Ishikawa (cell line): Measurements from ENCODE around the gene SLC45A3.

Experiments used
- CEBPB ChIP-seq: IDR thresholded peaks from 2 replicates; pipeline ENCODE4 v1.6.1; 2012
- CREB1 ChIP-seq: IDR thresholded peaks from 2 replicates; pipeline ENCODE4 v1.6.1; 2012; ENCODE audit warnings: low read depth
- EGR1 ChIP-seq: IDR thresholded peaks from 2 replicates; pipeline ENCODE4 v1.6.1; 2012
- EP300 ChIP-seq: IDR thresholded peaks from 2 replicates; pipeline ENCODE4 v1.6.1; 2012; ENCODE audit warnings: borderline replicate concordance
- FOXM1 ChIP-seq: IDR thresholded peaks from 2 replicates; pipeline ENCODE4 v1.6.1; 2012; ENCODE audit warnings: low read depth, borderline replicate concordance
- NFIC ChIP-seq: IDR thresholded peaks from 2 replicates; pipeline ENCODE4 v1.6.1; 2012
- RAD21 ChIP-seq: IDR thresholded peaks from 2 replicates; pipeline ENCODE4 v1.6.1; 2012; ENCODE audit warnings: low read depth
- TAF1 ChIP-seq: IDR thresholded peaks from 2 replicates; pipeline ENCODE4 v1.6.1; 2012; ENCODE audit warnings: low read depth, mild to moderate bottlenecking
- TCF12 ChIP-seq: IDR thresholded peaks from 2 replicates; pipeline ENCODE4 v1.6.1; 2012; ENCODE audit warnings: low read depth
- TEAD4 ChIP-seq: IDR thresholded peaks from 2 replicates; pipeline ENCODE4 v1.6.1; 2012
- YY1 ChIP-seq: IDR thresholded peaks from 2 replicates; pipeline ENCODE4 v1.6.1; 2012; ENCODE audit warnings: low read depth
- ZBTB7A ChIP-seq: IDR thresholded peaks from 2 replicates; pipeline ENCODE4 v1.6.1; 2012; ENCODE audit warnings: low read depth
- TF ChIP-seq, protein P1 (sequence below): IDR thresholded peaks from 2 replicates; pipeline ENCODE4 v1.6.1; 2012
- TF ChIP-seq, protein P2 (sequence below): IDR thresholded peaks from 2 replicates; pipeline ENCODE4 v1.6.1; 2012; ENCODE audit warnings: low read depth, mild to moderate bottlenecking
- TF ChIP-seq, protein P3 (sequence below): IDR thresholded peaks from 2 replicates; pipeline ENCODE4 v1.6.1; 2012

Gene SLC45A3

DNA sequence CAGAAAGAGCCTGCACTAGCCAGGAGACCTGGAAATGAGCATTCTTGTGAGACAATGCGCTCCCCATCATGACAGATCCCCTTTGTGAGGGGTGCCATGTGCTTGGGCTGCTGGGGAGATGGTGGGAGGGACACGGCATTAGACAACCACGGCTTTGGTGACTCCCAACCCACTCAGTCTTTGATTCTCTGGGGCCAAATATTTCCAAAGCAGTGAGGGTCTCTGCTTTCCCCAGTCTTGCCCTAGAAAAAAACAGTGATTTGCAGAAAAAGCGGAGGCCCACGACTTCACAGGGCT is 10.2 kb downstream of the SLC45A3 start:
- TF ChIP-seq TAF1: no peak
- no peak for TF ChIP-seq EGR1
- no peak for TF ChIP-seq CREB1
- TF ChIP-seq FOXM1: no peak
- no peak for TF ChIP-seq CEBPB
- no peak for TF ChIP-seq NFIC
- no peak for TF ChIP-seq TCF12
- no peak for TF ChIP-seq EP300
- no peak for TF ChIP-seq RAD21
- no peak for TF ChIP-seq ZBTB7A
- TF ChIP-seq, protein P1, sequence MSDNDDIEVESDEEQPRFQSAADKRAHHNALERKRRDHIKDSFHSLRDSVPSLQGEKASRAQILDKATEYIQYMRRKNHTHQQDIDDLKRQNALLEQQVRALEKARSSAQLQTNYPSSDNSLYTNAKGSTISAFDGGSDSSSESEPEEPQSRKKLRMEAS: no peak
- no peak for TF ChIP-seq TEAD4
- TF ChIP-seq YY1: no peak

DNA sequence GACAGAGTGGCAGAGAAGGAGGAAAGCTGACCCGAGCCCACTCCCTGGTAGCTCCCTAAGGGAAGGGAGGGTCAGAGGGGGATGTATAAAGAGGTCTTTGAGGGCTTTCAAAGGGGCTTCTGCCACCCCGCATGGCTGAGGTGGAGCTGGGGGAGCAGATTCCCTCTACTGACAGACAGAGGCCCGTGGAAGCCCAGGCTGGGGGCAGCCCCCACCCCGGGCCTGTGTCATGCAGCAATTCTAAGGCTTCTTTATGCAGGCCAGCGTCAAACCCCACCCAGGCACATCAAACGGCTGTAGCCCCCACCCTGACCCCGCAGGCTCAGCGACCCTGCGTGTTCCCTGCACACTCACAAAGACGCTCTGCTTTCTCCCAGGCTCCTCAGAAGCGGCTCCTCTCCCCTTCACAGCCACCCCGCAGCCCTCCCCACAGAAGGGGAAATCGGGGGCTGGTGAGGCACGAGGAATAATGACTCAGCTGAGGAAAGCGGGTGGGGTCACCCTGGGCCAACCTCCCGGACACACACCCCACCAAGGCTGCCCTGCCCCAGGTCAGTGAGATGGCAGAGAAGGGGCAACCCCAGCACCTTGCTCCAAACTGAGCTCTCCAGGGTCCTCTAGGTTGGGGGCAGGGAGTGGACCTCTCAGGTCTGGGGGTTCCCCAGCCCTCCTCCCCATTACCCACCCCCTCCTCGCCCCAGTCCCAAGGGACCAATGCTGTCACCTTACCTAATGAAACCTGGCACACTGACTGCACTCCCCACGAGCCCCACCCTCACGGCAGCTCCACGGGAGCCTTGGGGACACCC is 10.8 kb downstream of the SLC45A3 start:
- TF ChIP-seq, protein P2, sequence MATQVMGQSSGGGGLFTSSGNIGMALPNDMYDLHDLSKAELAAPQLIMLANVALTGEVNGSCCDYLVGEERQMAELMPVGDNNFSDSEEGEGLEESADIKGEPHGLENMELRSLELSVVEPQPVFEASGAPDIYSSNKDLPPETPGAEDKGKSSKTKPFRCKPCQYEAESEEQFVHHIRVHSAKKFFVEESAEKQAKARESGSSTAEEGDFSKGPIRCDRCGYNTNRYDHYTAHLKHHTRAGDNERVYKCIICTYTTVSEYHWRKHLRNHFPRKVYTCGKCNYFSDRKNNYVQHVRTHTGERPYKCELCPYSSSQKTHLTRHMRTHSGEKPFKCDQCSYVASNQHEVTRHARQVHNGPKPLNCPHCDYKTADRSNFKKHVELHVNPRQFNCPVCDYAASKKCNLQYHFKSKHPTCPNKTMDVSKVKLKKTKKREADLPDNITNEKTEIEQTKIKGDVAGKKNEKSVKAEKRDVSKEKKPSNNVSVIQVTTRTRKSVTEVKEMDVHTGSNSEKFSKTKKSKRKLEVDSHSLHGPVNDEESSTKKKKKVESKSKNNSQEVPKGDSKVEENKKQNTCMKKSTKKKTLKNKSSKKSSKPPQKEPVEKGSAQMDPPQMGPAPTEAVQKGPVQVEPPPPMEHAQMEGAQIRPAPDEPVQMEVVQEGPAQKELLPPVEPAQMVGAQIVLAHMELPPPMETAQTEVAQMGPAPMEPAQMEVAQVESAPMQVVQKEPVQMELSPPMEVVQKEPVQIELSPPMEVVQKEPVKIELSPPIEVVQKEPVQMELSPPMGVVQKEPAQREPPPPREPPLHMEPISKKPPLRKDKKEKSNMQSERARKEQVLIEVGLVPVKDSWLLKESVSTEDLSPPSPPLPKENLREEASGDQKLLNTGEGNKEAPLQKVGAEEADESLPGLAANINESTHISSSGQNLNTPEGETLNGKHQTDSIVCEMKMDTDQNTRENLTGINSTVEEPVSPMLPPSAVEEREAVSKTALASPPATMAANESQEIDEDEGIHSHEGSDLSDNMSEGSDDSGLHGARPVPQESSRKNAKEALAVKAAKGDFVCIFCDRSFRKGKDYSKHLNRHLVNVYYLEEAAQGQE: no peak
- TF ChIP-seq EP300 (no peak), ZBTB7A (no peak), FOXM1 (no peak), RAD21 (no peak), YY1 (no peak), TCF12 (no peak), TAF1 (no peak), TEAD4 (no peak), CREB1 (no peak), CEBPB (no peak), EGR1 (no peak), NFIC (no peak)
- TF ChIP-seq, protein P1: no peak
- TF ChIP-seq, protein P3, sequence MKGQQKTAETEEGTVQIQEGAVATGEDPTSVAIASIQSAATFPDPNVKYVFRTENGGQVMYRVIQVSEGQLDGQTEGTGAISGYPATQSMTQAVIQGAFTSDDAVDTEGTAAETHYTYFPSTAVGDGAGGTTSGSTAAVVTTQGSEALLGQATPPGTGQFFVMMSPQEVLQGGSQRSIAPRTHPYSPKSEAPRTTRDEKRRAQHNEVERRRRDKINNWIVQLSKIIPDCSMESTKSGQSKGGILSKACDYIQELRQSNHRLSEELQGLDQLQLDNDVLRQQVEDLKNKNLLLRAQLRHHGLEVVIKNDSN: no peak

DNA sequence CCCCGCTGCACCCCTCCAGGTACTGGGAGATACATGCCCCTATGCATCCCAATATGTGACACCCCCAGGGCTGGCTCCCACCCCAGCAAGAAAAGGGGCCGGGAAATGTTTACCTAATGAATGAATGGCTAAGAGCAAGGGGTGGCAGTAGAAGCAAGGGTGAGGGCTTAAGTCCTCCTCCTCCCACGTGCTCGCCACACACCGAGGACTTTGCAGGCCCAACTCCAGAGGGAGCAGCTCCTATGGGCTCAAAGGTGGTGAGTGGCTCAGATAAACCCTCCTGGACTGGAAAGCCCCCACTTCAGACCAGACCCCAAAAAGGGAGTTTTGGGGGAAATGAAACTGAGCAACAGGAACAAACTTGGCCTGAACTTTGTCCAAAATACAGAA is 11.4 kb downstream of the SLC45A3 start:
- TF ChIP-seq EGR1 (no peak), YY1 (no peak), CEBPB (no peak), TCF12 (no peak)
- TF ChIP-seq, protein P2: no peak
- TF ChIP-seq, protein P1: no peak
- TF ChIP-seq, protein P3: no peak

DNA sequence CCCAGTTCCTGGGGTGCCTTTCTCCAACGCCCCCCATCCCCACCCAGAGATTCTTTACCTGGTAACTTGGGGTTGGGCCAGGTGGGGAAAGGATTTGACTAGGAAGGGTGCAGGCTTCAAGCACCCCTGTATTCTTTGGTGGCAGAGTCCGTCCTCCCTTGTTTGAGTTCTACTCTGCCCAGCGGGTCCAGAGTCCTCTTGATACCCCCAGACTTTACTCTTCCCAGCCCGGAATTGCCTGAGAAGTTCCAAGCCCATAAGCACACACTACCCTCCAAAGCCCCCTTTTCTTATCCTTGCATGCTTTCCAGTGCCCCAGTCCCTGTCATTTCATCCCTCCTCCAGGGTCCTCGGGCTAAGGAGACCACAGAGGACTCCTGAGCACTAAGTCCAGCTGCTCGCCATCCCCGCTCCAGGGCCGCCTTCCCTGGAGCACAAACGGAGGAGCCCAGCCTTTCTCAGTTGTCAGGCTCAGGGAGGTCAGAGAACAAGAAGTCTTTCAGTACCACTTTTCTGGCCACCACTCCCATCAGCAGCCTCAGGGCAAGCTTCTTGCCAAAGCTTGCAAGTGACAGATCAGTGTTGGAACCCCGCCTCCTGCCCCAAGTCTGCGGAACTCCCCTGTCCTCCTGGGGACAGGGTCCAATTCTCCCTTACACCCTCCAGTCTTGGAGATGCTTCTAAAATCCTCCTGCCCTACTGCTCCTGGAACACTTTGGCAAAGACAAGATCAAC is 12.2 kb downstream of the SLC45A3 start:
- TF ChIP-seq TAF1 (no peak), TCF12 (no peak), EP300 (no peak), RAD21 (no peak), YY1 (no peak), CREB1 (no peak), EGR1 (no peak), NFIC (no peak), TEAD4 (no peak), CEBPB (no peak), FOXM1 (no peak), ZBTB7A (no peak)
- TF ChIP-seq, protein P1: no peak
- TF ChIP-seq, protein P2: no peak
- TF ChIP-seq, protein P3: no peak
